ENCODE results near the gene TM7SF2.
A peak's percentile ranks its signal among the peaks of the same experiment; 100 is the strongest.
"Not testable (repeated sequence)": the region's sequence is repeated elsewhere in the genome, so short reads cannot be mapped to it uniquely, and the experiment has no call there.

The TM7SF2 gene

DNA sequence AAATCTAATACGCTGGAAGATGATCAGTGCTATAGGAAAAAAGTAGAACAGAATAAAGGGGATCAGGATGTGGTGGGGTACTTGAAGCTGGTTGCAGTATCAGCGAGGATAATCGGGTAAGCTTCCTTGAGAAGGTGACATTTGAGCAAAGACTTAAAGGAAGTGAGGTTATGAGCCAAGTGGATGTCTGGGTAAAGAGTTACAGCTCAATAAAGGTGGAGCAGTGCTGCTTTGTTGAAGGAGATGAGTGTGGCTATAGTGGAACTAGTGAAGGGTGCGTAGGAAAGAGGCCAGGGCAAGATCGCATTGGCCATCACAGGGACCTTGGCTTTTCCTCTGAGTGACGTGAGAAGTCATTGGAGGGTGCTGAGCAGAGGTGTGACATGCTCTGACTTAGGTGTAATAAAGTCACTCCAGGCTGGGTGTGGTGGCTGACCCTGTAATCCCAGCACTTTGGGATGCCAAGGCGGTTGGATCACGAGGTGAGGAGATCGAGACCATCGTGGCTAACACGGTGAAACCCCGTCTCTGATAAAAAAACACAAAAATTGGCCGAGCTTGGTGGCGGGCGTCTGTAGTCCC, 24.9 kb downstream of the TM7SF2 start:
- in situ Hi-C loops (cut with HindIII; ENCODE audit: low pct_ligation_motif_present, low sequenced_read_pairs), result no loop called here
- DNase-seq, result no peak
- no peak overlapping the region for H3K4me3 ChIP-seq (ENCODE audit: low read depth, low read length)
- no peak for TF ChIP-seq CTCF (IDR thresholded peaks at IDR 0.05; ENCODE audit: low read depth, low read length, missing control alignments)
- H3K27ac ChIP-seq, result no peak overlapping the region
- H3K36me3 ChIP-seq (replicated peaks), result peaks cover 14% of the 10 kb centered on the region
- no peaks in the 10 kb centered on the region for H3K27me3 ChIP-seq (replicated peaks)

- Histone ChIP-seq H3K36me3 (replicated peaks) (no peaks in the 10 kb centered on the region), H3K4me3 (ENCODE audit: low read depth, low read length) (no peak overlapping the region), H3K27me3 (replicated peaks) (no peaks in the 10 kb centered on the region), H3K27ac (no peak overlapping the region)
- TF ChIP-seq CTCF (IDR thresholded peaks at IDR 0.05; ENCODE audit: low read depth, low read length, missing control alignments), result no peak
- DNase-seq, result no peak
- in situ Hi-C loops (cut with HindIII; ENCODE audit: low pct_ligation_motif_present, low sequenced_read_pairs), result no loop called here
Observed at GRCh38 chr11:65141896-65142494, 30.3 kb downstream of the TM7SF2 start.

DNA sequence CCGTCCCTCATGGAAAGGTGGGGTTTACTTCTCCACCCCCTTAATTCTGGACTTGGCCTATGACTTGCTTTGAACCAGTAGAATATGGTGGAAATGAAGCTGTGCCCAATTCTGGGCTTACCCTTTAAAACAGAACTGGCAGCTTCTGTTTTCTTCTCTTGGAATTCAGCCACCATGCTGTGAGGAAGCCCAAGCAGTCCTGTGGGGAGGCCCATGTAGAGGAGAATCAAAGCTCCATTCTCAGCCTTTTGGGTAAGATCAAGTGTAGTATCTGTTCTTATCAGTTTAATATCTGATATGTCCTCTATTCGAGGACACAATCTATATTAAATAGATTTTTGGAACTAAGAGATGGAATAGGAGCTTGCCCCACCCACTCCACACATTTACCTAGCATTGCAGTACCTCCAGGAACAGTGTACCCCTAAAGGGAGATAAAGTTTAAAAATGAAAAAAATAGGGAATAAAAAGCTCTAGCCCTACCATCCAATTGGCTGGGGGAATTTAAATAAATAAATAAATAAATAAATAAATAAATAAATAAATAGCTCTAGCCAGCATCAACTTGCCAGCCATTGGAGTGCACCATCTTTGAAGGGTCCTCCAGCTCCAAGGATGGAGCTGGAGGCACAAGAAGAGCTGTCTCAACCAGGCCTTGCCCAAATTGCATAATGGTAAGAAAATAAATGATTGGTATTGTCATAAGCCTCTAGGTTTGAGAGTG, 35.8 kb downstream of the TM7SF2 start:
- no peak overlapping the region for H3K27ac ChIP-seq
- no peak overlapping the region for H3K4me3 ChIP-seq (ENCODE audit: low read depth, low read length)
- no peak for DNase-seq
- H3K36me3 ChIP-seq (replicated peaks), result no peaks in the 10 kb centered on the region
- no peaks in the 10 kb centered on the region for H3K27me3 ChIP-seq (replicated peaks)
- TF ChIP-seq CTCF (IDR thresholded peaks at IDR 0.05; ENCODE audit: low read depth, low read length, missing control alignments), result no peak
- in situ Hi-C loops (cut with HindIII; ENCODE audit: low pct_ligation_motif_present, low sequenced_read_pairs), result no loop called here

DNA sequence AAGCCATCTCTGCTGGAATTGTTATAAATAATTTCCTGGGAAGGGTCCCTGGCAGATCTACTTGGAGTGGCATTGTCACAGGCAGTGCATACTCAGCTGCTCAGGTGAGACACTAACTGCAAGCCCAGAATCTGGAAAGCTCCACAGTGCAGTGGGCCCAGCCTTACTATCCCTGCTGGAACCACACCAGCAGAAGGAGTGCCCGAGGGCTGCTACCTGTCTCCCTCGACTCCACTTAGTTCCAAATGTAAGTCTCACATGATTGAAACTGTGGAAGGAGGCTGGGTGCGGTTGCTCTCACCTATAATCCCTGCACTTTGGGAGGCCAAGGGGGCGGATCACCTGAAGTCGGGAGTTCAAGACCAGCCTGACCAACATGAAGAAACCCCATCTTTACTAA, 37.0 kb downstream of the TM7SF2 start:
- no peaks in the 10 kb centered on the region for H3K27me3 ChIP-seq (replicated peaks)
- no peaks in the 10 kb centered on the region for H3K36me3 ChIP-seq (replicated peaks)
- in situ Hi-C loops (cut with HindIII; ENCODE audit: low pct_ligation_motif_present, low sequenced_read_pairs), result no loop called here
- no peak overlapping the region for H3K27ac ChIP-seq
- no peak overlapping the region for H3K4me3 ChIP-seq (ENCODE audit: low read depth, low read length)
- DNase-seq, result no peak
- TF ChIP-seq CTCF (IDR thresholded peaks at IDR 0.05; ENCODE audit: low read depth, low read length, missing control alignments), result no peak

DNA sequence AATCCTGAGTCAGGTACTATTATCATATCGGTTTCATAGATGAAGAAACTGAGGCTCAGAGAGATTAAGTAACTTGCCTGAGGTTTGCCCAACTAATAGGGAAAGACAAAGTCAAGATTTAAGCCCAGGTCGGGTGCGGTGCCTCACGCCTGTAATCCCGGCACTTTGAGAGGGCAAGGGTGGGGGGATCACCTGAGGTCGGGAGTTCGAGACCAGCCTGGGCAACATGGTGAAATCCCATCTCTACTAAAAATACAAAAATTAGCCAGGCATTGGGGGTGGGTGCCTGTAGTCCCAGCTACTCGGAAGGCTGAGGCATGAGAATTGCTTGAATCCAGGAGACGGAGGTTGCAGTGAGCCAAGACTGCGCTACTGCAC, 38.4 kb downstream of the TM7SF2 start:
- H3K36me3 ChIP-seq (replicated peaks); H3K4me3 ChIP-seq (ENCODE audit: low read depth, low read length); H3K27me3 ChIP-seq (replicated peaks); in situ Hi-C loops (cut with HindIII; ENCODE audit: low pct_ligation_motif_present, low sequenced_read_pairs); DNase-seq: not testable (repeated sequence)
- H3K27ac ChIP-seq, result peak overlapping the region; percentile 79

DNA sequence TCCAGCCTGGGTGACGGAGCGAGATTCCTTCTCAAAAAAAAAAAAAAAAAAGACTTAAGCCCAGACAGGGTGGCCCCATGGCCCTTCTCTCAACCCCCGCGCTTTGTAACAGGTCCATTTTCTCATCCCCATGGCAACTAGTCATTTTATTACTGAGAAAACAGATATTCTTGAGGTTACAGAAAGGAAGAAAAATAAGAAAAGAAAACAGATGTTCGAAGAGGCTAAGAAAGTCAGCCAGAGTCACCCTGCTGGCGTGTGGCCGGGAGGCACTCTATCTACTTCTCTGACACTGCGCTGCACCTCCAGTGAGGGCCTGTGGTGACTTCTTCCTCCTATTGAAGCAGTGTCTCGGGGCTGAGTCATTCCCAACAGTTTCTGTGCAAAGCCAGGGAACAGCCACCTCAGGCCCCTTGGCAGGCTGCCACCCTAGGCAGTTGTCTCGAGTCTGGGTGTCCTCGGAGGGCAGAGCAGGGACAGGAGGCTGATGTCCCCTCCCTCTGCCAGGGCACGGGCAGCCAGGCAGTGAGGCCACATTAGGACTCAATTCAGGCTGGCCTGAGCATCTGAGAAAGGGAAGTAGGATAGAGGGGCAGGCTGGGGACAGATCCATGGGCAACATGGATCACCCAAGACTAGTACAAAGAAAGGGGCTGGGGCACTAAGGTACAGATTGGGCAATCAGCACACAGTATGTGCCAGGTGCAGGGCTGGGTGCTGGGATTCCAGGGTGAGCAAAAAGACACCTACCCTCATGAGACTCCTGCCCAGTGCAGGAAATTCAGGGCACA, 39.0 kb downstream of the TM7SF2 start:
- Histone ChIP-seq H3K27me3 (replicated peaks) (no peaks in the 10 kb centered on the region), H3K27ac (peak overlapping the region; percentile 79), H3K36me3 (replicated peaks) (no peaks in the 10 kb centered on the region), H3K4me3 (ENCODE audit: low read depth, low read length) (no peak overlapping the region)
- TF ChIP-seq CTCF (IDR thresholded peaks at IDR 0.05; ENCODE audit: low read depth, low read length, missing control alignments), result peak; percentile 9
- in situ Hi-C loops (cut with HindIII; ENCODE audit: low pct_ligation_motif_present, low sequenced_read_pairs), result no loop called here
- peak; percentile 93 for DNase-seq
